HG03064 (cell line): ENCODE measurements around the gene BTF3.
"Not testable (repeated sequence)": the region's sequence is repeated elsewhere in the genome, so short reads cannot be mapped to it uniquely, and the experiment has no call there.

Experiments used
- ATAC-seq: cut with Tn5 transposase; IDR thresholded peaks from one replicate; pipeline ENCODE4 v1.9.1; 2021; ENCODE audit warnings: low read depth; ENCODE audit not compliant: unreplicated experiment

BTF3 gene

DNA sequence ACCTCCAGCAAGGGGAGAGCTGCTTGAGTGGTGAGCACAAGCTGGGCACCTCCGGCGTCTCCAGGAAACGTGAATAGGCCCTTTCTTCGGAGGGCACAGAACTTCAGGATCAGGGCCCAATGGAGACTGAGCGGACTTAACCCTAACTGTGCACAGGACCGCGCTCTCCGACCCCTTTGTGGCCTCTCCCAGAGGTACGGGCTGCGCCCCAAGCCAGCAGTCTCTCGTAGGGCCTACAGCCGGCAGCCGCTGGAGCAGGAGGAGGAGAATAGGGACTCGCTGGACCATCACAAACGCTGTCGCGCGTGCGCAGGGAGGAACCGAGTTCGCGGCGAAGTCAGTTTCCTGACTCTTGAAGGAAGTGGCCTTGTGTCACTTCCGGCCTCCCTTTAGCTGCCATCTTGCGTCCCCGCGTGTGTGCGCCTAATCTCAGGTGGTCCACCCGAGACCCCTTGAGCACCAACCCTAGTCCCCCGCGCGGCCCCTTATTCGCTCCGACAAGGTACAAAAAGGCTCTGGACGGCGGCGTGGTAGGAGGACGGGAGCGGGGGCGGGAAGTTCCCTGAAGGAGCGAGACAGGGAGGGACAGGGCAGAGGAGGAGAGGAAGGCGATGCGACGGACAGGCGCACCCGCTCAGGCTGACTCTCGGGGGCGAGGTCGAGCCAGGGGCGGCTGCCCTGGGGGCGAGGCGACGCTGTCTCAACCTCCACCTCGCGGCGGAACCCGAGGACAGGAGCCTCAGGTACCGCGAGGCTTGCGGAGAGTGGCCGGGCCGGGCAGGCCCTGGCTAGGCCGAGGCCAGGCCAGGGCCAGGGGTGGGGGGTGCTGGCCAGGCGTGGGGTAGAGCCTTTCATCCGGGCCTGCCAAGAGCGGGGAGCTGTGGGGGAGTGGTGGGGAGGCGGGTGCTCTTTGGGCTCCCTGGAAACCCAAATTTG, at the start of gene BTF3:
TSS of gene BTF3 (plus strand) at position 386 of the 936 bp plus-strand sequence. CDS start at position 612, 226 bp downstream.
- ATAC-seq: peak; percentile 96

DNA sequence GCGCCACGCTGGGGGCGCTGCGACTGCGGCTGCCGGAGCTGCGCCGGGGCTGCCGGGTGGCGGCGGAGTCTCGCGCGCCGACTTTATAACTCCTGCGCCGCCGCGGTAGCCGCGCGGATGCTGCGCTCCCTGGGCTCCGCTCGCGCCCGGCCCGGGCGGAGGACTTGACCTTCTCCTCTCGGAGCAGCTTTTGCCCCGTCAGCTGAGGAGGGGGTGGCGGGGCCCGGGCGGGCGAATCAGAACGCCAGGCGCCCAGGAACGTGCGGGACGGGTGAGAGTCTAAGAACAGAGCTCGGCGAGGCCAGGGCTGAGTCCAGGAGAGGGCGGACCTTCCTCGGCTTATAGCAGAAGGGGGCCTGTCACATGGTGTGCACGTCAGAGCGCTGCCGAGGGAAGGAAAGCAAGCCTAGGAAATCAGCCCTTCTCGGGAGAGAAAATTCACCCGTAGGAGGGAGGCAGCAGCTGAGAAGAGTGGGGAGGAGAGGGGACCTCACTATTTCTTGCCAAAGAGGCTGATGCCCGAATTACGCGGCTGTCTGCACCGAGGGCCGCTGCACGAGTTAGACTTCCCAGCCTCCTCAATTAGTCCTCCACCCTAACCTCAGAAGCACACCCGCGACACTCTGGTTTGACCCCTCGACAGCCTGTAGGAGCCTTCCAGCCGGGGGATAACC, 49.6 kb upstream of the BTF3 start, which contains the start of gene FOXD1:
TSS of gene FOXD1 (minus strand) at position 315 of the 674 bp plus-strand sequence. CDS start 415 bp downstream, outside the sequence.
- no peak for ATAC-seq

DNA sequence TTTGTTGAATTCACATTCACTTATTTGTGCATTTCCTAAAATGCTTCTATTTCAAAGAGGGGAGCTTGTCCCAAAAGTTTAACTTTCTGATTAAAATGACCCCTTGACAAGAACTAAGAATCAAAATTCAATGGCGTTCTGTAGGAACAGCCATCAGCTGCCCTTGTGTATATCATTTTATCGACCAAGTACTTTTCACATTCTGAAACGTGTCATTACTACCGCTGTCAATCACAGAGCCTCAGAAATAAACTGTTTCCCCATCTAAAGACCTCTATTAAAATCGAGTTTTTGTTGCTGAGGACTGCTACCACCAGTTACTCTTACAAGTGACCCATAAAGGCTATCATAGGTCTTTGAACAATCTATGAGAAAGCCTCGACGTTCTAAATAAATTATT, 48.1 kb upstream of the BTF3 start:
- ATAC-seq: no peak

DNA sequence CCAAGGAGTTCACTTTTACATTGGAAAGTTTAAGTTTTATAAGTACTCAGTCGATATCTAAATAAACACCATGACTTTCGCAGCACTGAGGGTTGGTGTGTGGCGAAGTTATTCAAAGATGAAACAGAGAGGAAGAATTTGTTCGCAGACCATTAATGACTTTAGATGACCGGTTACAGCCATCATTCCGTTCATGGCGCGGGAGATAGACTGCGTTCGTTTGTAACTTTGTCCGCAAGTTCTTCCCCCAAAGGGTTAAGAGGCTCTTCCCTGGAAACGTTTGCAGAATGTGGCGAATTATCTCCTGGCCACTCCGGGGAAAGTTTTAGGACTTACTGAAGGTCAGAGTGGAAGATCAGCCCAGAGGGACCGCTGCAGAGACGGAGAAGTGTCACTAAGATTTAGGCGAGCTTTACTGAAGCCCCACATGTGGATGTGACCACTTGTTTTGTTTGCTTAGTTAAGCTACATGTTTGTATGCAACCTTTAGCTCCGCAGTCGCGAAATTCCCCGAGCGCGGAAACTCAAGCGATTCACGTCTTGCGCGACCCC, 47.5 kb upstream of the BTF3 start:
- ATAC-seq: no peak

DNA sequence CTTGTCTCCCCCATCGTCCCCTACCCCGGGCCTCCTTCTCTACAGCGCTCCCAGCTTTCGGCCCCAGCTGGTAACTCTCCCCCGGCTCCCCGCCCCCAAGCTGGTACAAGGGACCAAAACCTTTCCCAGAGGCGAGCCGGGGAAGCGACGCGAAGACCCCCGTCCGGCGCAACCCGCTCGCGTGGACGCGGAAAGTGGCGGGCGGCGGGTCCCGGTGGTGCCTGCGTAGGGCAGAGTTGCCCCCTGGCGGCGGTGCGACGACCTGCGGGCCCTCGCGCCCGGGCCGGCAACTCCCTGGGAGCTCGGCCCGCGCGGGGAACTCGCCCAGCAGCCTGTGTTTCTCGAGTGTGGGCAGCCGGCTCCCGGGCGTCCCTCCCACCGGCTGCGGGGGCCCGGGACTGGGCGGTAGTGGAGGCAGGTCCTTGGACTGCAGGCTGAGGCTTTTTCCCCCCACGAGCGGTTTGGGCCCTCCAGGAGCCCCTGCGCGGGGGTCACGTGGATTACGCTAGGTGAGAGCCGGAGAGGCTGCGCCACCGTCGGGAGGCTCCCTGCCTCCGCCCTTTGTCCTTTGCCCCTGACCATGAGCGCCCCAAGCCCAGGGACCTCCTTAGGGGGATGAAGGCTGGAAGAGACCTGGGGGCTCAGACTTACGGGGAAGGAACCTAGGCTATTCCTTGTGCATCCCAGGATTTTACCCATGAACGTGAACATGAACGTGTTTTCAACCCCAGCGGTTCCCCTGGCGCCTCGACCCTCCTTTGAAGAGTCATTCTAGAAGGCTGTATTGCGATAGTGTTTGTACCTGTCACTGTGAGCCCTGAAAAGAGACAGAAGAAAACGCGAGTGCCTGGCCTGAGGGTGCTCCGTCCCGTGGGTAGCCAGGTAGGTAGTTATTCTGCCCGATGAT, 46.8 kb upstream of the BTF3 start:
- no peak for ATAC-seq

DNA sequence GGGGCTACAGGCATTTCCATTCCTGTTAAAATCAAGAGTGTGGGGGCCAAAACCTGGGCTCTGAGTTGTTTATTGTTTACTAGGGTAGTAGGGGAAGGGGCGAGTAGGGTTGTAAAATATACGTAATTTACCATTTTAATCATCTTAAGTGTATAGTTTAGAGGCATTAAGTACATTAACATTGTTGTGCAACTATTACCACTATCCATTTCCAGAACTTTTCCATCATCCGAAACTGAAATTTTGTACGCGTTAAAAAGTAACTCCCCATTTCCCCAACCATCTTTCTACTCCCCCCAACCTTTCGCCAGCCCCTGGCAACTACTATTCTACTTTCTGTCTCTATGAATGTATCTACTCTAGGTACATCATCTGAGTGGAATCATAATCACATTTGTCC, 46.0 kb upstream of the BTF3 start:
- ATAC-seq: no peak

DNA sequence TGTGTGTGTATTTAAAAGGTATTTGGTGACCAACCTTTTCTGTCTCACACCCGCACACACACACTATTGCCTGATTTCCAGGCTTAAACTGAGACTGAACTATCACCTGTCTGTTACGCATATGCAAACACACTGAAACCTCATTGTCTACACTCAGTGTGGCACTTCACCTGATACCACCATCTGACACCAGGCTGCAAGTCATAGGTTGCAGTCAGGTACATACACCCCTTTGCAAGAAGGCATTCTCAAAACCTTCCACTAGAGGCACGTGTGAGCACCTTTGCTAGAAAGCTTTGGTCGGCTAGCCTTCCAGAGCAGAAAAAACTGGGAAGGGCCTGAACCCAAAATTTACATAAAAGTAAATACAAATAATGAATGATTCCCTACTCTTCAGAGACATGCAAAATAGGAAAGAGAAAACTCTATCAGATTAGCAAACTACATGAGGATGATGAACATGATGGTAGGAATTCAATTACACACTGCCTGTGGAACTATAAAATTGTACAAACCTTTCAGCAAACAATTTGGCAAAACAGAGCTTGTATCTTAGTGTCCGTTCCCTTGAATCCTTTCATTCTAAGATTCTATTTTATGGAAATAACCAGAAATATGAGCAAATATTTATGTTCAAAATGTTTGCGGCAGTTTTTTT, 43.7 kb upstream of the BTF3 start:
- no peak for ATAC-seq

DNA sequence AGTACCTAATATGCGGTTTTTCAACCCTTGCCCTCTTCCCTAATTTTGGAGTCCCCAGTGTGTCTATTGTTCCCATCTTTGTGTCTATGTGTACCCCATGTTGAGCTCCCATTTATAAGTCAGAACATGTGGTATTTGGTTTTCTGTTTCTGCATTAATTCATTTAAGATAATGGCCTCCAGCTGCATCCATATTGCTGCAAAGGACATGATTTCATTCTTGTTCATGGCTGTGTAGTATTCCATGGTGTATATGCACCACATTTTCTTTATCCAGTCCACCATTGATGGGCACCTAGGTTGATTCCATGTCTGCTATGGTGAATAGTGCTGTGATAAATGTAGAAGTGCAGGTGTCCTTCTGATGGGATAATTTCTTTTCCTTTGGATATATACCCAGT, 41.8 kb upstream of the BTF3 start:
- ATAC-seq: not testable (repeated sequence)

DNA sequence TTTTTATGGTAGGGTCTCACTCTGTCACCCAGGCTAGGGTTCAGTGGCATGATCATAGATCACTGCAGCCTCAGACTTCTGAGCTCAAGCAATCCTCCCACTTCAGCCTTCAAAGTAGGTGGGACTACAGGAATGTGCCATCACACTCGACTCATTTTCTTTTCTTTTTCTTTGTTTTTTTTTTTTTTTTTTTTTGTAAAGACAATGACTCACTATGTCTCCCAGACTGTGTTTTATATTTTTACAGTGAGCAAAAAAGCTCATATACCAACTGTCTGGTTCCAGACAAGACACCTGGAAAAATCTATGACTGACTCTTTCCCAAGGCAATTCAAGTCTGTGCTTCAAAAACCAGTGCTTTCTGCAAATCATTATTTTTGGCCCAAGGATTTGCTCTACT, 38.9 kb upstream of the BTF3 start:
- ATAC-seq: no peak

DNA sequence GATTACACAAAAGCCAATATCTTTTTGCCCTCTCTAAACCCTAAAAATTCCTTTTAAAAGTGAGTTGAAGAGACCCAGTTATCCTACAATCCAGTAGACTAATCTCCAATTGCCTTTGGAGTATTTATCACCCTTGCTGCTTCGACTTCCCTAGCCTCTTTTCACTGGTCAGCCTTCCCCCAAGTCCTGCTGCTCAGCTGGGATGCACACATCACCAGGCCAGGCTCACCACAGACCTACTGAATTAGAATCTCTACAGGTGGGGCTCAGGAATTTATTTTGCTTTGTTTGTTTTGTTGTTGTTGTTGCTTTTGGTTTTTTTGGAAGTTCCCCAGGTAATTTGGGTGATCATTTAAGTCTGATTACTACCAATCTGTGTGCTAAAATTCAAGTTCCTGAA, 38.1 kb upstream of the BTF3 start:
- no peak for ATAC-seq

DNA sequence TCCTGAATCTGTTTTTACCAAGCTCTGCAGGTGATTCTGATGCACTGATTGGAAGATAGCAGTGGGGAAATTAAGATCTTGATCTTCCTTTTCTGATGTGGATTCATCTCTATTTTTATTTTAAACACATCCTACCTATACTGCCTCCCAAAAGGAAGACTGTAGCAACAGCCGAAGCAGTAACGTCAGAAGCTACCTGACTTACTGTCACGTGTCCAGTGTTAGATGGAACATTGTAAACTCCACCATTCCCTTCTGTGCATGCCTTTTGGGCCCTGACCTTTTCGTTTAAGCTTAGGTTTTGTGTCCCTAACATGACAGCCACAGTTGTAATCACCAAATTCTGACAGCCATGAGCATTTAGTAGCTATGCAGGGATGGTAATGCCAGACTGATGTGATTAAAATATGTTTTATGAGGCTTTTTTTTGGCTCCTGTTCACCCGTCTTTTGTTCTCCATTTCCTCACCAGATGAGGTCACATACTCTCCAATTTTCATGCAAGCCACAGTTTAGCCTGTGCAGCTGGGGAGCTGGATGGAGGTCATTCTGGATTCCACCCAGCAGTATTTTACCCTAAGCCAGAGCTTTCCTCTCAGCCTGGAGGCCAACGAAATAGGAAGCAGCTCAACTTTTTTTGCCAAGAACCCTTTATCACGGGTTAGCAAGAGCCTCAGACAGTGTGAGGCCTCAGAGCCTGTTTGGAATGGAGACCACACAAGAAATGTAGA, 34.1 kb upstream of the BTF3 start:
- ATAC-seq: no peak

DNA sequence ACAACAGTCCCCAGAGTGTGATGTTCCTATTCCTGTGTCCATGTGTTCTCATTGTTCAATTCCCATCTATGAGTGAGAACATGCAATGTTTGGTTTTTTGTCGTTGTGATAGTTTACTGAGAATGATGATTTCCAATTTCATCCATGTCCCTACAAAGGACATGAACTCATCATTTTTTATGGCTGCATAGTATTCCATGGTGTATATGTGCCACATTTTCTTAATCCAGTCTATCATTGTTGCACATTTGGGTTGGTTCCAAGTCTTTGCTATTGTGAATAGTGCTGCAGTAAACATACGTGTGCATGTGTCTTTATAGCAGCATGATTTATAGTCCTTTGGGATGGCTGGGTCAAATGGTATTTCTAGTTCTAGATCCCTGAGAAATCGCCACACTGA, 29.6 kb upstream of the BTF3 start:
- ATAC-seq: not testable (repeated sequence)

DNA sequence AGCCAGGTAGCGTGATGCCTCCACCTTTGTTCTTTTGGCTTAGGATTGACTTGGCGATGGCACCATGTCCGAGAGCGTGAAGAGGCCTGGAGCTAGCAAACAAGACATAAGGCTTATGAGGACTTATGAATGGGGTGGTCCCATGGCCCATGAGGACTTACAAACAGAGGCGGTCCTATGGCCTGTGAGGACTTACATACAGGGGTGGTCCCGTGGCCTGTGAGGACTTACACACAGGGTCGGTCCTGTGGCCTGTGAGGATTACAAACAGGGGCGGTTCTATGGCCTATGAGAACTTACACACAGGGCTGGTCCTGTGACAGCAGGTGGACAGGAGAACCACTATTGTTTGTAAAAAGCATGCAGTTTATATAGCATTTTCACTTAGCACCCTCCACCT, 28.4 kb upstream of the BTF3 start:
- ATAC-seq: no peak

DNA sequence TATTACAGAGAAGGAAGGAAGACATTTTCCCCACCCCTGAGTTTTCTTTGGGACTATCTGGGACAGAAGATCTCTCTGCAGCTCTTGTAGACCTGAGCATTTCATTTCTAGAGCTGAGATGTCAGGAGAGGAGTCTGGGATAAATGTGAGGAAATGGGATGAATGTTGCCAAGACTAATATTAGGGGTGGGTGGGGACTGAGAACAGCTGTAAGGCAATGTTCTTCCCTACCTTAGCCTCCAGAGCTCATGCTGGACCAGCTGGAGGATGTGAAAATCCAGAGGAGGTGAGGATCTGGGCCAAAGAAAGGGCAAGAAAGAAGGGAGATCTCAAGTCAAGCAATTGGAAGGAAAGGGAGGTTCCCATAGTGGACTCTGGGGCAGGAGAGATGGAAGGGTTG, 26.6 kb upstream of the BTF3 start:
- ATAC-seq: no peak

DNA sequence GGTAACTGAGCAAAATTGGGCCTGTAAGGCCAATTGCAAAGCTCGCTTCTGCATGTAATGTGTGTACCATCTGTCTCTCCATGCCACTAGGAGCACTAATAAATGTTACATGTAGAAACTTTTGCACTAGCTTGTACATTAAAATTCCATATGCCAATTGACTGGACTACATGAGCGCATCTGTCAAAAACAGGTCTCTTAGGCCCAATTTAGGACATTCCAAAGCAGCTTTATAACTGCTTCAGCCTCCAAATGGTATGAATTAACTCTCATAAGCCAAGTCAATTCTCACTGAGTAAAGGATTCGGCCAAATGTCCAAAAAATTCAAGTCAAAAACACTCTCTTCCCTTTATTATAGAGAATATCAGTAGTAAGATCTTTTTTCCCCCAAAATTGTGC, 26.1 kb upstream of the BTF3 start:
- no peak for ATAC-seq

DNA sequence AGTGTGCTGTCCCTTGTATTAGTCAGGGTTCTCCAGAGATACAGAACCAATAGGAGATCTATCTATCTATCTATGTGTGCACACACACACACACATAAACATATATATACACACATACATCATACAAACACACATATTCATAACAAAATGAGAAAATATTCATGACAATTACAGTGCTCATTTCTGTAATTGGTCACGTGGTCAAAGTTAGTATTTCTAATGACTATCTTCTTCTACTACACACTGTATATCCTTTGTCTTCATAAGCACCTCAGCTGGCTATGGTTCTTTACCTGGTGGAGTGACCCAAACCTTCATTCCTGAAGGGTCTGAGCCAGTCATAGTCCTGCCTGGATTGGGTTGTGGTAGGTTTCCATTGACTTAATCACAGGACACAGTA, 17.7 kb upstream of the BTF3 start:
- ATAC-seq: no peak

DNA sequence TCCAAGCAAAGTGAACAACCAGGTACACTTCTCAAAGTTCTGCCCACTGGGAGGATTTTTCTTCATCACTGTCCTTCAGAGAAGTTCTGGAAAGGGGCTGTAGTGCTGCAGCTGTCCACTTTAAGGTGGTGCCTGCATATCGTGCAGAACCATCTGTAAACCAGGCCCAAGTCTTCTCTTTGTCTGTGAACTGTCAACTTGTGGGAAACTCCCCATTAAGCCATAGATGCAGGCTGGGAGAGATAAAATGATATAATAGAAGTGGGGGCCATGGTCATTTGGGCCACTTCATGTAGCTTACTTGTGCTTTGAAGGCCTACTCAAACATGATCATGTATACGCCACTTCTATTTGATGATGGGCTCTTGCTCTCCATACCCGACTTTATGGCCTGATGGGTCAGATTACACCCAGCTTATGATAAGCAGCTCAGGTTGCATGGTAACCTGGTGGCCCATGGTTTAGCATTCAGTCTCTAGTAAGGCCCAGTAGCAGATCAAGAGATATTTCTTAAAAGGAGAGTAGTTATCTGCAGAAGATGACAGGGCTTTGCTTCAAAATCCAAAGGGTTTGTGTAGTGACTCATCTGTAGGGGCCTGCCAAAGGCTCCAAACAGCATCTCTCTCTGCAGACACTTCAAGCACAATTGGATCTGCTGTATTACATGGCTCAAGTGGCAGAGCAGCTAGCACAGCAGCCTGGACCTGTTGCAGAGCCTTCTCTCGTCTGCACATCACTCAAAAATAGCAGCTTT, 15.7 kb upstream of the BTF3 start:
- no peak for ATAC-seq

DNA sequence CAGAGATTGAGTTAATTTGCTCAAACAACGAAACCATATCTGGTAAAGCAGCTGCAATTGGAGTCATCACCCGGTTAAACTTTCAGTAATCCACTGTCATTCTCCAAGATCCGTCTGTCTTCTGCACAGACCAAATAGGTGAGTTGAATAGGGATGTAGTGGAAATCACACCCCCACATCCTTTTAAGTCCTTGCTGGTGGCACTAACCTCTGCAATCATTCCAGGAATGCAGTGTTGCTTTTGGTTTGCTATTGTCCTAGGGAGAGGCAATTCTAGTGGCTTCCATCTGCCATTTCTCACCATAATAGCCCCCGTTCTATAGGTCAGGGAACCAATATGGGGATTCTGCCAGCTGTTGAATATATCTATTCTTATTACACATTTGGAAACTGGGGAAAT, 14.6 kb upstream of the BTF3 start:
- no peak for ATAC-seq

DNA sequence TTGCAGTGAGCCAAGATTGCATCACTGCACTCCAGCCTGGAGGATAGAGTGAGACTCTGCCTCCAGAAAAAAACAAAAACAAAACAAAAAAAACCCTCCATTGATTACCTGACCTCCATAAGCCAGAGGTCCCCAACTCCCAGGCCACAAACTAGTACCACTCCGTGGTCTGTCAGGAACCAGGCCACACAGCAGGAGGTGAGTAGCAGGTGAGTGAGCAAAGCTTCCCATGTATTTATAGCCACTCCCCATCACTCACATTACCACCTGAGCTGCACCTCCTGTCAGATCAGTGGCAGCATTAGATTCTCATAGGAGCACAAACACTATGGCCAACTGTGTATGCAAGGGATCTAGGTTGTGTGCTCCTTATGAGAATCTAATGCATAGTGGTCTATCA, 13.7 kb upstream of the BTF3 start:
- ATAC-seq: no peak
